Measurements from ENCODE around the gene SEMA3A.

Gene SEMA3A

GRCh38 chr7:84095971-84096370, 98.6 kb downstream of the SEMA3A start:
- no peak overlapping the region for H3K27ac ChIP-seq (ENCODE audit: low read depth, low read length)
- no peaks in the 10 kb centered on the region for H3K36me3 ChIP-seq (ENCODE audit: low read length)
- no peak overlapping the region for H3K9ac ChIP-seq (ENCODE audit: low read length)
- no peaks in the 10 kb centered on the region for H3K79me2 ChIP-seq (ENCODE audit: insufficient read depth, low read length)
- no peaks in the 10 kb centered on the region for H3K9me2 ChIP-seq (replicated peaks; ENCODE audit: insufficient read depth, low read length)
- H3K4me3 ChIP-seq (ENCODE audit: insufficient read depth, low read length, poor library complexity, severe bottlenecking), result no peak overlapping the region
- H3K27me3 ChIP-seq (ENCODE audit: low read length), result no peaks in the 10 kb centered on the region
- no peaks in the 10 kb centered on the region for H3K9me3 ChIP-seq (ENCODE audit: insufficient read depth, low read length)
- H2AFZ ChIP-seq (ENCODE audit: low read depth, low read length, severe bottlenecking), result no peak overlapping the region
- no peak for TF ChIP-seq CTCF (IDR thresholded peaks at IDR 0.05; ENCODE audit: insufficient read depth, low read length, poor library complexity, severe bottlenecking)
- TF ChIP-seq EZH2phosphoT487 (conservative IDR thresholded peaks at IDR 0.05; ENCODE audit: low read length), result no peak
- no peaks in the 10 kb centered on the region for H4K20me1 ChIP-seq (ENCODE audit: low read depth, low read length)
- no peaks in the 10 kb centered on the region for H3F3A ChIP-seq (ENCODE audit: insufficient read depth)
- H3K4me2 ChIP-seq (ENCODE audit: low read depth, low read length, poor library complexity, severe bottlenecking), result no peak overlapping the region

GRCh38 chr7:84092207-84092606, 102.4 kb downstream of the SEMA3A start:
- Histone ChIP-seq H3K9me2 (replicated peaks; ENCODE audit: insufficient read depth, low read length) (no peaks in the 10 kb centered on the region), H3K36me3 (ENCODE audit: low read length) (no peaks in the 10 kb centered on the region), H3K27me3 (ENCODE audit: low read length) (no peaks in the 10 kb centered on the region), H3K79me2 (ENCODE audit: insufficient read depth, low read length) (no peaks in the 10 kb centered on the region), H3F3A (ENCODE audit: insufficient read depth) (no peaks in the 10 kb centered on the region), H3K9ac (ENCODE audit: low read length) (no peak overlapping the region), H3K27ac (ENCODE audit: low read depth, low read length) (no peak overlapping the region), H2AFZ (ENCODE audit: low read depth, low read length, severe bottlenecking) (no peak overlapping the region), H4K20me1 (ENCODE audit: low read depth, low read length) (no peaks in the 10 kb centered on the region), H3K9me3 (ENCODE audit: insufficient read depth, low read length) (no peaks in the 10 kb centered on the region), H3K4me2 (ENCODE audit: low read depth, low read length, poor library complexity, severe bottlenecking) (no peak overlapping the region), H3K4me3 (ENCODE audit: insufficient read depth, low read length, poor library complexity, severe bottlenecking) (no peak overlapping the region)
- TF ChIP-seq CTCF (IDR thresholded peaks at IDR 0.05; ENCODE audit: insufficient read depth, low read length, poor library complexity, severe bottlenecking) (no peak), EZH2phosphoT487 (conservative IDR thresholded peaks at IDR 0.05; ENCODE audit: low read length) (no peak)

DNA sequence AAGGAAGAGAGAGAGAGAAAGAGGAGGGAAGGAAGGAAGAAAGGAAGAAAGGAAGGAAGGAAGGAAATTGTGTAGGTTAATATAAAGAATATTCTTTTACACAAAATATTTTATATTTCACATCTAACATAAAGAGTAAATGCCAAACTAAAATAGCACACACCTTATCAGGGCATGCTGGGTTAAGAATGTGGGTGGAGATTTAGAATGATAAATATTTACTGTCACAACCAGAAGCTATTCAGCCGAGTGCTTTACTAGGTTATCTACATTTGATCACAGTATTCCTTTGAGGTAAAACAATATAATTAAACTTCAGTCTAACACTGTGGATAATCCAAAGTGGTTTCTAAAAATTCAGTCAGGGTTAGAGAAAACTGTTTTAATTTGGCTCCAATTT, 103.3 kb downstream of the SEMA3A start:
- H4K20me1 ChIP-seq (ENCODE audit: low read depth, low read length), result no peaks in the 10 kb centered on the region
- H3K27me3 ChIP-seq (ENCODE audit: low read length), result no peaks in the 10 kb centered on the region
- no peak overlapping the region for H3K27ac ChIP-seq (ENCODE audit: low read depth, low read length)
- no peaks in the 10 kb centered on the region for H3F3A ChIP-seq (ENCODE audit: insufficient read depth)
- no peak overlapping the region for H2AFZ ChIP-seq (ENCODE audit: low read depth, low read length, severe bottlenecking)
- H3K4me3 ChIP-seq (ENCODE audit: insufficient read depth, low read length, poor library complexity, severe bottlenecking), result no peak overlapping the region
- H3K36me3 ChIP-seq (ENCODE audit: low read length), result no peaks in the 10 kb centered on the region
- no peak for TF ChIP-seq CTCF (IDR thresholded peaks at IDR 0.05; ENCODE audit: insufficient read depth, low read length, poor library complexity, severe bottlenecking)
- no peaks in the 10 kb centered on the region for H3K9me2 ChIP-seq (replicated peaks; ENCODE audit: insufficient read depth, low read length)
- H3K79me2 ChIP-seq (ENCODE audit: insufficient read depth, low read length), result no peaks in the 10 kb centered on the region
- H3K9ac ChIP-seq (ENCODE audit: low read length), result no peak overlapping the region
- H3K4me2 ChIP-seq (ENCODE audit: low read depth, low read length, poor library complexity, severe bottlenecking), result no peak overlapping the region
- H3K9me3 ChIP-seq (ENCODE audit: insufficient read depth, low read length), result no peaks in the 10 kb centered on the region

DNA sequence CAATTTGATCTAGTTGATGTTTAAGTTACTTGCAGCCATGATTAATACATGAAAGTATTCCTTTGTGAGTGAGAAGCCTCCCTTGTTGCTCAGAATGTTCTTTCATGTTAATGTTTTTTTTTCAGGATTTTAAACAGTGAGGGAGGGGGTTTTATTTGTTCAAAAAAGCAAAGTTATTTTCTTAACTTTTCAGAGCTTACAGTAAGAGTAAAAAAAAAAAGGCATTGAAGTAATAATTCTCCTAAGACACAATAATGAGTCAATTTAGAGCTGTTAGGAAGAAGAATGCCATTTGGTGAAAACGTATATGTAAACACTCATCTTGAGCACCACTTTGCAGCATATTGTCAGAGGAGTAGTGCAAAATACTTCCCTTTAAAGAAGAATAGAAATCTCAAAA, 105.8 kb downstream of the SEMA3A start:
- Histone ChIP-seq H3K9me3 (ENCODE audit: insufficient read depth, low read length) (no peaks in the 10 kb centered on the region), H3F3A (ENCODE audit: insufficient read depth) (no peaks in the 10 kb centered on the region), H3K27ac (ENCODE audit: low read depth, low read length) (no peak overlapping the region), H3K4me2 (ENCODE audit: low read depth, low read length, poor library complexity, severe bottlenecking) (no peak overlapping the region), H3K9me2 (replicated peaks; ENCODE audit: insufficient read depth, low read length) (no peaks in the 10 kb centered on the region), H3K4me3 (ENCODE audit: insufficient read depth, low read length, poor library complexity, severe bottlenecking) (no peak overlapping the region), H3K9ac (ENCODE audit: low read length) (no peak overlapping the region), H3K36me3 (ENCODE audit: low read length) (no peaks in the 10 kb centered on the region), H4K20me1 (ENCODE audit: low read depth, low read length) (no peaks in the 10 kb centered on the region; the same call in 1 of the 2 replicates), H3K79me2 (ENCODE audit: insufficient read depth, low read length) (no peaks in the 10 kb centered on the region), H2AFZ (ENCODE audit: low read depth, low read length, severe bottlenecking) (no peak overlapping the region), H3K27me3 (ENCODE audit: low read length) (no peaks in the 10 kb centered on the region)
- TF ChIP-seq CTCF (IDR thresholded peaks at IDR 0.05; ENCODE audit: insufficient read depth, low read length, poor library complexity, severe bottlenecking) (no peak), EZH2phosphoT487 (conservative IDR thresholded peaks at IDR 0.05; ENCODE audit: low read length) (no peak)

Data from SU-DHL-6 (cell line).